Ectodermal cell (in vitro differentiated cells): ENCODE measurements around the gene MAP7D2.
"Not testable (repeated sequence)": the region's sequence is repeated elsewhere in the genome, so short reads cannot be mapped to it uniquely, and the experiment has no call there.

Experiments used
- H3K27ac ChIP-seq: 2 replicates; pipeline ENCODE4 v1.7.0; 2013; ENCODE audit warnings: mild to moderate bottlenecking, low read depth, low read length; ENCODE audit not compliant: insufficient read depth, poor library complexity, severe bottlenecking
- H3K27me3 ChIP-seq: 2 replicates; pipeline ENCODE4 v1.7.0; 2013; ENCODE audit warnings: mild to moderate bottlenecking, low read length; ENCODE audit not compliant: insufficient read depth, control insufficient read depth, poor library complexity, severe bottlenecking
- H3K36me3 ChIP-seq: one replicate; pipeline ENCODE4 v1.7.0; 2013; ENCODE audit warnings: low read length; ENCODE audit not compliant: control insufficient read depth, insufficient read depth
- H3K4me1 ChIP-seq: one replicate; pipeline ENCODE4 v1.7.0; 2013; ENCODE audit warnings: low read length; ENCODE audit not compliant: control insufficient read depth, insufficient read depth
- H3K4me3 ChIP-seq: 2 replicates; pipeline ENCODE4 v1.7.0; 2013; ENCODE audit warnings: low read depth, low read length, control low read depth; ENCODE audit not compliant: insufficient read depth
- H3K9me3 ChIP-seq: 2 replicates; pipeline ENCODE4 v1.7.0; 2013; ENCODE audit warnings: mild to moderate bottlenecking, low read length, moderate library complexity; ENCODE audit not compliant: control insufficient read depth
- WGBS, 2 experiments: methylation state at CpG; one replicate each; pipeline ENCODE4 v1.1.7; 2013; ENCODE audit warnings: missing lambda C conversion rate in 2 of 2; 5-methylcytosine and 5-hydroxymethylcytosine counted together

Gene MAP7D2

DNA sequence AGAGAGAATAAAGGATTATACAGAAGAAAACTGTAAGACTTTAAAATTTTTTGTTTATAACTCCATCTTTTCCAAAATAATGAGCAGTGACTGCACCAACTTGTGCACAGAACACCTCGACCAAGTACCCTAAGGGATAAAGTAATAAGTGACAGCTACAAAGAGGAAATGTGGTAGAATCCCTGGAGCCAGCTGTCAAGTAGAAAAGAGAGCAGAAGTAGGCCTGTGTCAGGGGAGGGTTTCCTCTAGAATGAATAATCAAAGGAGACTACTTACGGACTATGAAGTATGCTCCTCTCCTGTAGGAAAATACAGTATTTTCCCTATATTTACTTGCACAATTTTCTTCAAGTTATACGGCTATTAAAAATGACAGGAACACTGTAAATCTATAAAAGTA lies 23.7 kb upstream of the MAP7D2 start:
- H3K9me3 ChIP-seq, result no peaks in the 10 kb centered on the region
- H3K27me3 ChIP-seq, result no peaks in the 10 kb centered on the region
- H3K27ac ChIP-seq, result no peak overlapping the region
- H3K36me3 ChIP-seq, result peaks cover 4% of the 10 kb centered on the region
- peak overlapping the region; percentile 74 for H3K4me3 ChIP-seq
- no peaks in the 10 kb centered on the region for H3K4me1 ChIP-seq
- WGBS, 2 experiments, result 63% methylated on average over 1 of the region's 3 CpGs; no CpG with 5 or more reads in 1 of the 2 experiments

DNA sequence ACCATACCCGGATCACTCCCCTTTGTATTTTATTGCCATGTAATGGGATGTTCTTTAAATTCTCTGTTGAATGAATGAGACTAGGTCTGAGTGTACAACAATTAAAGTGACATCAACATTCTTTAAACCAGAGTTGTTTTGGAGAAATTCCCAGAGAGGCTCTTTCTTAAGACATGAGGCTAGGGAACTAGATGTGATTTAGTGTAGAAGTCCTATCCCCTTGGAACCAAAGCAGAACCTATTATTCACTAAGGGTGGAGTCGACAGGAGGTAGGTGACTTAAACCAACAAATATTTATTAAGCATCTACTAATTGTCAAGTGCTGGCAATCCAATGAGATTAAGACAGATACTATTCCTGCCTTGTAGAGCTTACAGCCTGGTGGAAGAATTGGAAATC lies 23.3 kb upstream of the MAP7D2 start:
- no CpG with 5 or more reads among the region's 2 CpGs for WGBS, 2 experiments
- H3K27me3 ChIP-seq, result no peaks in the 10 kb centered on the region
- H3K36me3 ChIP-seq, result peaks cover 4% of the 10 kb centered on the region
- no peaks in the 10 kb centered on the region for H3K9me3 ChIP-seq
- H3K4me1 ChIP-seq, result no peaks in the 10 kb centered on the region
- peak overlapping the region; percentile 74 for H3K4me3 ChIP-seq
- H3K27ac ChIP-seq, result no peak overlapping the region

DNA sequence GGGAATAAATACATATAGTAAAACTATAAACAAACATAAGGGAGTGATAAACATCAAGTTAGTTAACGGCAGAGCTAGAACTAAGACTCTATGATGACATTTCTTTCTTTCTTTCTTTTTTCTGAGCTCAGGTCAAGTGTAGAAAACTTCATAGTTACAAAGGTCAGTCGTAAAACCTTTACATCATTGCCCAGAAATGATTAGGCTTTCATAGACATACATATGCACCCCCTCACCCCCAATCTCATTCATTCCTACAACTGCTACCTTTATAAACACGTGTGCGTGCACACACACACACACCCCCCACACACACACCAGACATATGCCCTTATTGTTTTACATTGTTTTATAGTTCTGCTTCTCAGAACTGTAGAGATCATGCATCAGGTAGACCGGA lies 19.2 kb upstream of the MAP7D2 start:
- 96 to 98% methylated on average over 5 of the region's 5 CpGs for WGBS, 2 experiments
- Histone ChIP-seq H3K27ac (no peak overlapping the region), H3K4me1 (no peaks in the 10 kb centered on the region), H3K27me3 (no peaks in the 10 kb centered on the region), H3K4me3 (no peak overlapping the region), H3K9me3 (no peaks in the 10 kb centered on the region), H3K36me3 (peaks cover 4% of the 10 kb centered on the region)

DNA sequence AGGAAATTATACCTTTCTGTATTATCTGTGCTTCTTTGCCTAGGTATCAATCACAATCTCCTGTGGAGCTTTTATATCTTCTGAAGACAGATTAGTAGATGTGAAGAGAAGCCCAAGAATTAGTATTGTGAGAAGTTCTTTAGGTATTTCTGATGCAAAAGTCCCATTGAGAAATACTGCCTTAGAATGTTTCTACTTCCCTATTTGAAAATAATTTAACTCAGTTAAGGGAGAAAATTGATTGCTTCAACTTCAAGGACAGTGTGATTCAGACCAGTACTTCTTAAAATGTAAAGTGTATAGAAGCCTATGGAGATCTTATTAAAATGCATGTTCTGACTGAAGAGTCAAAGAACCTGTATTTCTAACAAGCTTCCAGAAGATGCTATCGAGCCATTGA lies 16.0 kb upstream of the MAP7D2 start:
- no peaks in the 10 kb centered on the region for H3K4me1 ChIP-seq
- H3K27ac ChIP-seq, result no peak overlapping the region
- H3K36me3 ChIP-seq, result peaks cover 4% of the 10 kb centered on the region
- no peaks in the 10 kb centered on the region for H3K27me3 ChIP-seq
- H3K9me3 ChIP-seq, result no peaks in the 10 kb centered on the region
- no peak overlapping the region for H3K4me3 ChIP-seq
- WGBS, 2 experiments, result 96 to 100% methylated on average over 1 of the region's 1 CpG

DNA sequence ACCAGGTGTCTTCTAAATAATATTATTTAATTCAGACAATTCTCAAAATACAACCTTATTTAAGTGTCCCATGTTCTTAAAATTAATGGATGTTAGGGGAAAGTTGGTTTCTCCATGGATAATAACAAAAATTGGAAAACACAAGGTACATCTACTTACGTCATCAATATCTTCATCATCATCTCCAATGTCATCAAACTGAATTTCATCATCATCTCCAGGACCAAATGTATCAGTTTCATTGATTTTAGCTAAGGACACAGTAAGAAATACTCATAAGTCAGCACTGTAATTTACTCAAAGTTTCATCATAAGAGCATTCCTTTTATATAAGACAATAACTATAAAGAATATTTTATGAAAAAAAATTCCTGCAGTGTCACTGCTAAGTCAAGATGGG lies 13.7 kb upstream of the MAP7D2 start:
- Histone ChIP-seq H3K27ac (no peak overlapping the region), H3K27me3 (no peaks in the 10 kb centered on the region), H3K4me3 (no peak overlapping the region), H3K36me3 (no peaks in the 10 kb centered on the region), H3K9me3 (no peaks in the 10 kb centered on the region), H3K4me1 (no peaks in the 10 kb centered on the region)
- WGBS, 2 experiments, result 94 to 100% methylated on average over 1 of the region's 1 CpG

DNA sequence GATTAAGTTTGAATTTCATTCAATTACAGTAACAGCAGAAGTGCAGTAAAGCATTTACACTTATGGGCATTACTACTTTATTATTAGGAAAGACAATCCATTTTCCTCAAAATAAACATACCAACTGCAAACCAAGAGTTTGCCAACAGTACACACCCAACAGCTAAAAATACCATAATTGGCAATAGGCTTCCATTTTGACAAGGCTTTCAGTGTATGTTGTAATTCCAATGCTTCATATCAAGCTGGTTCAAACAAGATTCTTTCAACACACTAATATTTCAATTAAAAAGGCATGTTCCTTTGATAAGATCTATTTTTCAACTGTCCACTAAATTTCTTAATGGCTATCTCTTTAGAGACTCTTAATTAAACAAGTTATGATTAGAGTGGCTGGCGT lies 12.8 kb upstream of the MAP7D2 start:
- Histone ChIP-seq H3K36me3 (no peaks in the 10 kb centered on the region), H3K4me1 (no peaks in the 10 kb centered on the region), H3K27ac (no peak overlapping the region), H3K27me3 (no peaks in the 10 kb centered on the region), H3K9me3 (no peaks in the 10 kb centered on the region), H3K4me3 (no peak overlapping the region)
- 100% methylated on average over 1 of the region's 1 CpG for whole genome bisulfite sequencing, 2 experiments

DNA sequence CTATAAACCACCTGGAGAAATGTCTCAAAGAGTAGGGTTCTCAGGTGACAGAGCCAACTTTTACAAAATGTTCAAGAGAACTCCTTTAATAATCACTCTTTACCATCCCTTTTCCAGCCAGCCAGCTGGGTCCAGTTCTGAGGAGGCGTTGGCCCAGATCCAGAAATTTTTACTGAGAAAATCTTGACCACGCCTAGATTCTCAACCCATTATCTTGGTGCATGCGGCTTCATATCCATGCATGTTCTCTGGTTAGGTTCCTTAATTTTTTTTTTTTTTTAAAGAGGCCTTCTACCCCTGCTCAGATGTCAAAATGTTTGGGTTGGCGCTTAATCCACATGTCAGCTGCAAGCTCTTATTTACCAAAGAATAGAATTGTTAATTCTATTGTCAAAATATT lies 12.0 kb upstream of the MAP7D2 start:
- H3K36me3 ChIP-seq, result no peaks in the 10 kb centered on the region

DNA sequence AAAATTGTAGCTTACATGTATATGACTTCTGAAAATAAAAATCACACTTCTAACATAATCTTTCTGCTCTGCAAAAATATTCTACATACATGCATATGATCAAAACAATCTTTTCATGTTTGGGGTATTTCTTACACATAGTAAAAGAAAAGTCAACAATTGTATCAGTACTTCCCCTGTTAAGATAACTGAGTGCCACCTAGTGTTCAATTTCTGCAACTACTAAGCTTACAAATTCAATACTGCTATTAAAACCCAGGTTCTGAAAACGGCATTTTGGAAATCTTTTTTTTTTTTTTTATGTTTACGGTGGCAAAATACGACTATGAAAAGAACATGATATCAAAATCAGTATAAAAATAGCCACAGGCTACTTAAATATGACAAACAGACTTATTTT lies 10.7 kb upstream of the MAP7D2 start:
- WGBS, 2 experiments, result no CpG with 5 or more reads among the region's 3 CpGs
- H3K9me3 ChIP-seq, result not testable (repeated sequence)

More for the DNA sequence above, 12.0 kb upstream of the MAP7D2 start:
- Histone ChIP-seq H3K9me3 (no peaks in the 10 kb centered on the region), H3K27ac (no peak overlapping the region), H3K4me1 (no peaks in the 10 kb centered on the region), H3K4me3 (no peak overlapping the region), H3K27me3 (no peaks in the 10 kb centered on the region)
- 97 to 98% methylated on average over 3 of the region's 4 CpGs for WGBS, 2 experiments

DNA sequence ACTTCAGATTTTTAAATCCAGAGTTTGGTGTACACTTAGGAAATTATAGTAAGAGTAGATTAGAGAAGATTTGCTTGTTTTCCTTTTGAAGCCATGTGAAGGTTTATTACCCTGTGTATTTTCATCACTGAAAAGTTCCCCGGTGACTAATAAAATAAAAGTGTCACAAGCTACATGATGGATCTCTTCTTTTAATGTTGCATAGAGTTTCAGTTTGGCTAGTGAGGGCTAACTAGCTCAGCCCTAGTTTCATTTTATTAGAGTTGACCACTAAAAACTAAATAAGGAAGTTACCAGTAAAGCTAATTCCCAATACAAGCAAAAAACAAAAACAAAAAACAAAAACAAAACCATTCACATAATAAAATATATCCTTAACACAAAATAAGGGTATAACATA lies 10.1 kb upstream of the MAP7D2 start:
- no CpG with 5 or more reads among the region's 1 CpG for WGBS, 2 experiments
- not testable (repeated sequence) for H3K27ac ChIP-seq, H3K4me1 ChIP-seq, H3K27me3 ChIP-seq, H3K4me3 ChIP-seq, H3K9me3 ChIP-seq, H3K36me3 ChIP-seq

More for the DNA sequence above, 10.7 kb upstream of the MAP7D2 start:
- H3K27me3 ChIP-seq, H3K4me1 ChIP-seq, H3K27ac ChIP-seq, H3K4me3 ChIP-seq, H3K36me3 ChIP-seq: not testable (repeated sequence)

DNA sequence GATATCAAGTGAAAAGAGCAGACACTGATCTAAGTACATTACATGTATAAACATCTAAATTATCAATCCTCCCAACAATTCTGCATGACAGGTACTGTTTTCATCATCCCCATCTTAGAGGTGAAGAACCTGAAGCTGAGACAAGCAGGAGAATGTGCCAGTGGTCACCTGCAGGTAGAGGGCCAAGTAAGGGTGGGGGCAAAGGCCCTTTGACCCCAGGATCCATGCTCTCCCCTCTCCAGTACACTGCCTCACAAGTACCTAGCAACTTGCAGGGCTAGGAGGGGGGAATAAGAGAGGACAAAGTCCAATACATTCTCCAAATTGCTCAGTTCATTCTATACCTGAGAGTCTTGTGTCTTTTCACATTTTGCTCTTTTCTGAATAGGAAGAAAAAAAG lies 8.3 kb upstream of the MAP7D2 start:
- Histone ChIP-seq H3K27me3 (no peaks in the 10 kb centered on the region), H3K27ac (no peak overlapping the region), H3K9me3 (no peaks in the 10 kb centered on the region)

DNA sequence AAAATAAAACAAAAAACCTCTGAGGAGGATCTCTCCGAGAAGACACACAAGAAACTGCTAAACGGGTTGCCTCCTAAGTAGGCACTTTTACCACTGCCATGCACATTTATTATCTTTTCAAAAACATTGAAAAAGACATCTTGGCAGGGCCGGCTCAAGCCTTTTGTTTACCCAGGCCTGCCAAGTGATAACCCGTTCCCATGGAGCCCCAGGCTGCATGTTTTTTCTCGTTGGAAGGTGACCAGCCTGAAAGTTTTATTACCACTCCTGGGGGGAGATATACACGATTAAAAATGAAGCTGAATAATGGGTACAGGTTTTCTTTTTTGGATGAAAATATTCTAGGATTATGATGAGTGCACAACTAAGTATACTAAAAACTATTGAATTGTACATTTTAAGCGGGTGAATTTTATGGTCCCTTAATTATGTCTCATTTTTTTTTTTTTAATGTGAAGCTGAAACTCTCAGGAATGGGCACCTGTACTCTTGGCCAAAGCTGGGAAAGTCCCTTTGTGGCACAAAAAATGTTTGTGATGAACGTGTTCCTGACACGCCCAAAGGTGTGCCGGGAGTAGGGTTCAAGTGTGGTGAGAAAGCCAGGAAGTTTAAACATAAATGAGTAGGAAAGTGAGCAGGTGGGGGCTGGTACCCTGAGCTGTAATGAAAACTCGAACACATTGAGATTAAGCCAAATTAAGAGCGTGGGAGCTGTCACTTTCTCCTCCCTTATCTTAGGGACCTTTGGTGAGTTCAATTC lies 1.5 kb upstream of the MAP7D2 start:
- Histone ChIP-seq H3K4me3 (no peak overlapping the region), H3K9me3 (no peaks in the 10 kb centered on the region), H3K4me1 (no peaks in the 10 kb centered on the region), H3K27ac (no peak overlapping the region), H3K27me3 (peaks cover 33% of the 10 kb centered on the region), H3K36me3 (no peaks in the 10 kb centered on the region)
- 87 to 89% methylated on average over 11 to 12 of the region's 12 CpGs for WGBS, 2 experiments

More for the DNA sequence above, 8.3 kb upstream of the MAP7D2 start:
- no peaks in the 10 kb centered on the region for H3K4me1 ChIP-seq
- no peaks in the 10 kb centered on the region for H3K36me3 ChIP-seq
- H3K4me3 ChIP-seq, result no peak overlapping the region
